Ascending aorta (tissue), 2 donors: Measurements from ENCODE around the gene CCNB1. TPM values are rescaled to one million over a fixed set of nuclear protein-coding genes. Genes with fewer than 3 reads are reported as not detected.
A peak's percentile ranks its signal among the peaks of the same experiment; 100 is the strongest.

ENCODE experiments used
- DNase-seq, 2 donors: peaks; one replicate each; pipeline ENCODE4 v3.0.0-alpha.2; 2019; ENCODE audit warnings: low spot score in 2 of 2
- H3K27ac ChIP-seq, 2 donors: fragments of 200-600 bp; sonication (generic); one replicate each; pipeline ENCODE4 v1.5.1; 2016 to 2017; ENCODE audit warnings: mild to moderate bottlenecking in 1 of 2
- H3K27me3 ChIP-seq: fragments of 200-600 bp; sonication (generic); one replicate; pipeline ENCODE4 v1.5.1; 2017
- H3K36me3 ChIP-seq, 2 donors: fragments of 200-600 bp; sonication (generic); one replicate each; pipeline ENCODE4 v1.5.1; 2016
- H3K4me1 ChIP-seq, 2 donors: fragments of 200-600 bp; sonication (generic); one replicate each; pipeline ENCODE4 v1.5.1; 2016 to 2017; ENCODE audit warnings: mild to moderate bottlenecking in 1 of 2
- H3K4me3 ChIP-seq, 2 donors: fragments of 200-600 bp; sonication (generic); one replicate each; pipeline ENCODE4 v1.5.1; 2016 to 2017; ENCODE audit warnings: mild to moderate bottlenecking in 1 of 2
- H3K9me3 ChIP-seq, 2 donors: fragments of 200-600 bp; sonication (generic); one replicate each; pipeline ENCODE4 v1.5.1; 2016
- CTCF ChIP-seq, 3 experiments: fragments of 200-600 bp in 2 of 3; fragments of 450-650 bp in 1 of 3; sonication (generic) in 2 of 3; IDR thresholded peaks; one replicate each; pipeline ENCODE4 v1.5.1; 2016 to 2019; ENCODE audit warnings: antibody characterized with exemption in 3 of 3, mild to moderate bottlenecking in 1 of 3, moderate library complexity in 1 of 3
- intact Hi-C: fragments of 100-400 bp; cut with DNase I; formaldehyde crosslinking; loops from one replicate; pipeline ENCODE4 v1.15.1; 2023
- total RNA-seq: library from RNA; depleted of rRNA; stranded (reverse); fragments of >200 nt; gene quantifications from one replicate; pipeline ENCODE4 v1.1.0, GENCODE V29; 2016

CCNB1 gene
- total RNA-seq, 1 donor from 2014 or later = 16.0 TPM

GRCh38 chr5:69209602-69210001 is 42.7 kb downstream of the CCNB1 start:
- intact Hi-C loops = loop anchor here (10.0 kb wide), 1 partner anchor 65 kb away; no protein-coding TSS in a partner anchor
- DNase-seq = no peak
- H3K4me3 ChIP-seq = no peak overlapping the region
- no peaks in the 10 kb centered on the region for H3K36me3 ChIP-seq
- no peak overlapping the region for H3K27ac ChIP-seq
- H3K9me3 ChIP-seq = no peaks in the 10 kb centered on the region
- no peak for TF ChIP-seq CTCF (IDR thresholded peaks at IDR 0.05)
- H3K27me3 ChIP-seq = no peaks in the 10 kb centered on the region
- no peaks in the 10 kb centered on the region for H3K4me1 ChIP-seq

- no peak for DNase-seq
Measured at GRCh38 chr5:69211200-69211599, 44.2 kb downstream of the CCNB1 start.

GRCh38 chr5:69212022-69212421 is 45.1 kb downstream of the CCNB1 start:
- no peak overlapping the region for H3K27ac ChIP-seq
- H3K36me3 ChIP-seq = no peaks in the 10 kb centered on the region
- H3K9me3 ChIP-seq = no peaks in the 10 kb centered on the region
- H3K4me1 ChIP-seq = no peaks in the 10 kb centered on the region
- H3K27me3 ChIP-seq = no peaks in the 10 kb centered on the region
- H3K4me3 ChIP-seq = no peak overlapping the region
- TF ChIP-seq CTCF (IDR thresholded peaks at IDR 0.05) = no peak
- intact Hi-C loops = loop anchor here (10.0 kb wide), 1 partner anchor 63 kb away; no protein-coding TSS in a partner anchor
- no peak for DNase-seq

More at GRCh38 chr5:69211200-69211599, 44.2 kb downstream of the CCNB1 start:
- H3K9me3 ChIP-seq = no peaks in the 10 kb centered on the region
- H3K27ac ChIP-seq = no peak overlapping the region
- no peak overlapping the region for H3K4me3 ChIP-seq
- H3K27me3 ChIP-seq = no peaks in the 10 kb centered on the region
- intact Hi-C loops = loop anchor here (10.0 kb wide), 1 partner anchor 64 kb away; no protein-coding TSS in a partner anchor
- no peaks in the 10 kb centered on the region for H3K36me3 ChIP-seq
- no peaks in the 10 kb centered on the region for H3K4me1 ChIP-seq
- TF ChIP-seq CTCF (IDR thresholded peaks at IDR 0.05) = no peak

GRCh38 chr5:69213513-69214215 is 46.7 kb downstream of the CCNB1 start:
- no peak overlapping the region for H3K27ac ChIP-seq
- DNase-seq = no peak
- H3K27me3 ChIP-seq = no peaks in the 10 kb centered on the region
- no peak for TF ChIP-seq CTCF (IDR thresholded peaks at IDR 0.05)
- intact Hi-C loops = loop anchor here (10.0 kb wide), 1 partner anchor 61 kb away; no protein-coding TSS in a partner anchor
- H3K9me3 ChIP-seq = no peaks in the 10 kb centered on the region
- H3K4me3 ChIP-seq = no peak overlapping the region
- H3K36me3 ChIP-seq = no peaks in the 10 kb centered on the region
- H3K4me1 ChIP-seq = peaks cover 0 to 2% of the 10 kb centered on the region in 2 donors

GRCh38 chr5:69217151-69217511 is 50.2 kb downstream of the CCNB1 start:
- DNase-seq = no peak
- no peak for TF ChIP-seq CTCF (IDR thresholded peaks at IDR 0.05)
- H3K27me3 ChIP-seq = no peaks in the 10 kb centered on the region

More at GRCh38 chr5:69217151-69217511, 50.2 kb downstream of the CCNB1 start:
- no peaks in the 10 kb centered on the region for H3K9me3 ChIP-seq
- peak overlapping the region; percentile 84 to 86 for H3K4me3 ChIP-seq
- intact Hi-C loops = loop anchor here (1.0 to 10.0 kb wide), 3 partner anchors 17 to 58 kb away; partner anchors contain the start of genes CDK7 and CENPH
- H3K36me3 ChIP-seq = no peaks in the 10 kb centered on the region
- peaks cover 0 to 6% of the 10 kb centered on the region in 2 donors for H3K4me1 ChIP-seq
- no peak overlapping the region for H3K27ac ChIP-seq
